Measurements from ENCODE around the gene PTPN6.

DNA sequence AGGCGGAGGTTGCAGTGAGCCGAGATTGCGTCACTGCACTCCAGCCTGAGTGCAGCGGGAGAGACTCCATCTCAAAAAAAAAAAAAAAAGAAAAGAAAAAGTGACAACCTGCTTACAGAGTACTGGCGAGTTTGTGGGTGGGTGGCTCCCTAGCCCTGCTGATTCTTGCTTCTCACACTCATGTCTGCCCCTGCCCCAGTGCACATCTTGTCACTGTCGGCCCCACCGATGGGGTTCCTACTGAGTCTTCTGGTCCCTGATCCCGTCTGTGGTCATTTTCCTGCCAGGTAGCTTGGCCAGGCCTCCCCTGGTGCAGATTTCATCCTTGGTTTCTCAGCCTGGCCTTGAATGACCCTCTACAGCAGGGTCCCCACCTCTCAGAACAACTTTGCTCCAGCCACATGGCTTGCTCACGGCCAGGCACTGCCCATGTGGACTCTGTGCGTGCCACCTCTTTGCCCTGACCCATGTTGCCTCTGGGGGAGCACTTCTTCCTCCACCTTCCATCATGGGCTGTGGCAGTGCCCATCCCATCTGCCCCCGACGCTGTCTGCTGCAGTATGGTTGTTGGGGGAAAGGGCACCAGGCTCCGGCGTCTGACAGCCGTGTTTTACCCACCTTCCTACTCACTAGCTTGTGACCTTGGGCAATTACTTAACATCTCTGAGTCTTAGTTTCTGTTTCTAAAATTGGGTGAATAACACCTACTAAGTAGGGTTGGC lies 2.1 kb upstream of the PTPN6 start:
- TF ChIP-seq, protein P1, sequence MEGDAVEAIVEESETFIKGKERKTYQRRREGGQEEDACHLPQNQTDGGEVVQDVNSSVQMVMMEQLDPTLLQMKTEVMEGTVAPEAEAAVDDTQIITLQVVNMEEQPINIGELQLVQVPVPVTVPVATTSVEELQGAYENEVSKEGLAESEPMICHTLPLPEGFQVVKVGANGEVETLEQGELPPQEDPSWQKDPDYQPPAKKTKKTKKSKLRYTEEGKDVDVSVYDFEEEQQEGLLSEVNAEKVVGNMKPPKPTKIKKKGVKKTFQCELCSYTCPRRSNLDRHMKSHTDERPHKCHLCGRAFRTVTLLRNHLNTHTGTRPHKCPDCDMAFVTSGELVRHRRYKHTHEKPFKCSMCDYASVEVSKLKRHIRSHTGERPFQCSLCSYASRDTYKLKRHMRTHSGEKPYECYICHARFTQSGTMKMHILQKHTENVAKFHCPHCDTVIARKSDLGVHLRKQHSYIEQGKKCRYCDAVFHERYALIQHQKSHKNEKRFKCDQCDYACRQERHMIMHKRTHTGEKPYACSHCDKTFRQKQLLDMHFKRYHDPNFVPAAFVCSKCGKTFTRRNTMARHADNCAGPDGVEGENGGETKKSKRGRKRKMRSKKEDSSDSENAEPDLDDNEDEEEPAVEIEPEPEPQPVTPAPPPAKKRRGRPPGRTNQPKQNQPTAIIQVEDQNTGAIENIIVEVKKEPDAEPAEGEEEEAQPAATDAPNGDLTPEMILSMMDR (IDR thresholded peaks at IDR 0.05; ENCODE audit: poor library complexity, severe bottlenecking), result no peak
- TF ChIP-seq POLR2AphosphoS5 (IDR thresholded peaks at IDR 0.05) (no peak), RAD21 (conservative IDR thresholded peaks at IDR 0.05) (no peak), EP300 (conservative IDR thresholded peaks at IDR 0.05; ENCODE audit: poor library complexity, severe bottlenecking) (no peak), SMC3 (conservative IDR thresholded peaks at IDR 0.05; ENCODE audit: poor library complexity) (no peak), EZH2 (IDR thresholded peaks at IDR 0.05; ENCODE audit: borderline replicate concordance, insufficient read depth, low read length, poor library complexity, severe bottlenecking) (no peak)
